Lower lobe of right lung (tissue), 2 donors: ENCODE data around the gene CRYGN. TPM values are rescaled to one million over a fixed set of nuclear protein-coding genes. Genes with fewer than 3 reads are reported as not detected.

Experiments used
- ATAC-seq, 2 donors: fragments of 200-7000 bp; cut with Tn5 transposase; one replicate each; pipeline ENCODE4 v1.9.1; 2020 to 2022; ENCODE audit warnings: mild to moderate bottlenecking in 2 of 2, moderate library complexity in 2 of 2
- DNase-seq: peaks from one replicate; pipeline ENCODE4 v3.0.0-alpha.2; 2020
- H3K27ac ChIP-seq: fragments of 200-600 bp; one replicate; pipeline ENCODE4 v1.8.0; 2022
- H3K27me3 ChIP-seq: fragments of 200-600 bp; one replicate; pipeline ENCODE4 v1.8.0; 2022; ENCODE audit warnings: low read depth
- H3K36me3 ChIP-seq: fragments of 200-600 bp; one replicate; pipeline ENCODE4 v1.8.0; 2022; ENCODE audit warnings: mild to moderate bottlenecking
- H3K4me1 ChIP-seq: fragments of 200-600 bp; one replicate; pipeline ENCODE4 v1.8.0; 2022
- H3K4me3 ChIP-seq: fragments of 200-600 bp; one replicate; pipeline ENCODE4 v1.8.0; 2022; ENCODE audit warnings: mild to moderate bottlenecking
- H3K9me3 ChIP-seq: fragments of 200-600 bp; one replicate; pipeline ENCODE4 v1.8.0; 2022
- CTCF ChIP-seq: fragments of 200-600 bp; IDR thresholded peaks from one replicate; pipeline ENCODE4 v1.8.0; 2022; ENCODE audit warnings: antibody characterized with exemption, mild to moderate bottlenecking
- intact Hi-C: fragments of 100-400 bp; cut with DNase I; formaldehyde crosslinking; loops from one replicate; pipeline ENCODE4 v1.11.0; 2022
- total RNA-seq: library from RNA; stranded (reverse); fragmentation: NEBNext Ultra II Directional; extraction: Animal tissue kit (Norgen Biotek cat#: 25700); gene quantifications from one replicate; pipeline ENCODE4 v1.2.1, GENCODE V29; 2021
- donor health status: DM: no; HTN: yes; CAD: no; lungs with severe emphysema.

Gene CRYGN
- total RNA-seq, 1 donor from 2014 or later = not detected

GRCh38 chr7:151437159-151437553, 2.8 kb downstream of the CRYGN start:
- Histone ChIP-seq H3K9me3 (no peaks in the 10 kb centered on the region), H3K4me3 (no peak overlapping the region), H3K36me3 (no peaks in the 10 kb centered on the region), H3K27ac (peak overlapping the region; percentile 11), H3K4me1 (peaks cover 19% of the 10 kb centered on the region), H3K27me3 (peaks cover 15% of the 10 kb centered on the region)
- no peak for DNase-seq
- intact Hi-C loops = no loop called here
- ATAC-seq = no peak
- no peak for TF ChIP-seq CTCF

DNA sequence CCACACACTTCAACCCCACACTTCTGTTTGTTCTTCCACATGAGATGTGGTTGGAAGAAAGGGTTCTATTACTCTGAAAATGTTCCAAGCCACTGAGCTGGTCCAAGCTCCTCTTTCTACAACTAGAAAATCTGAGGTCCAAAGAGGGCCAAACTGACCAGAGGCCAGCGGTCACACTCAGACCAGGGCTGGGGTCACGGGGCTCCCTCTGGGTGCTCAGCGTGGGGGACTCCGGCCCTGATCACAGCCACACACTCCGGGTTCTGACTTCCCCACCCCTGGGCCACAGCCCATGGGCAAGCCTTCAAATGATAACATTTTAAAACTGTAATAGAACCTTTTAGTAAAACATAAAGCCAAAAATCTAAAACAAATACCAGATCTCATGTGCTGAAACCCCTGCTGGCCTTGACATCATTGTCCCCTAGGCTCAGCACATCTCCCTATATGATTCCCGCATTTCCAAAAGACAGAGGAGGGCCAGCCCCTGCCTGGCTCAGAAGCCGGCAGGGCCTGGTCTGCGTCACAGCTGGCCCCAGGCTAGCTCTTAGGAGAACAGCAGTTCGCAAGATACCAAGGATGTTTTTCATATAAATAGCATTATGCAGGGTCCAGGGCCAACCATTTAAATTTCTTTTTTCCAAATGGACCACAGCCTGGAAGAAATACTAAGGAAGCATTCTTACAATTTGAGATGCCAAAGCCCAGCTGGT, 3.3 kb downstream of the CRYGN start:
- Histone ChIP-seq H3K27me3 (peaks cover 15% of the 10 kb centered on the region), H3K36me3 (no peaks in the 10 kb centered on the region), H3K9me3 (no peaks in the 10 kb centered on the region), H3K4me1 (peaks cover 19% of the 10 kb centered on the region), H3K27ac (peak overlapping the region; percentile 66), H3K4me3 (no peak overlapping the region)
- intact Hi-C loops = no loop called here
- no peak for DNase-seq
- TF ChIP-seq CTCF = no peak
- ATAC-seq = peak in 1 of 2 donors; percentile 12

GRCh38 chr7:151435971-151436370, 4.0 kb downstream of the CRYGN start:
- H3K4me1 ChIP-seq = peaks cover 13% of the 10 kb centered on the region
- no peak for DNase-seq
- TF ChIP-seq CTCF = no peak
- no peaks in the 10 kb centered on the region for H3K36me3 ChIP-seq
- peak overlapping the region; percentile 66 for H3K27ac ChIP-seq
- no peak overlapping the region for H3K4me3 ChIP-seq
- H3K27me3 ChIP-seq = peaks cover 15% of the 10 kb centered on the region
- intact Hi-C loops = no loop called here
- H3K9me3 ChIP-seq = no peaks in the 10 kb centered on the region
- ATAC-seq = no peak

DNA sequence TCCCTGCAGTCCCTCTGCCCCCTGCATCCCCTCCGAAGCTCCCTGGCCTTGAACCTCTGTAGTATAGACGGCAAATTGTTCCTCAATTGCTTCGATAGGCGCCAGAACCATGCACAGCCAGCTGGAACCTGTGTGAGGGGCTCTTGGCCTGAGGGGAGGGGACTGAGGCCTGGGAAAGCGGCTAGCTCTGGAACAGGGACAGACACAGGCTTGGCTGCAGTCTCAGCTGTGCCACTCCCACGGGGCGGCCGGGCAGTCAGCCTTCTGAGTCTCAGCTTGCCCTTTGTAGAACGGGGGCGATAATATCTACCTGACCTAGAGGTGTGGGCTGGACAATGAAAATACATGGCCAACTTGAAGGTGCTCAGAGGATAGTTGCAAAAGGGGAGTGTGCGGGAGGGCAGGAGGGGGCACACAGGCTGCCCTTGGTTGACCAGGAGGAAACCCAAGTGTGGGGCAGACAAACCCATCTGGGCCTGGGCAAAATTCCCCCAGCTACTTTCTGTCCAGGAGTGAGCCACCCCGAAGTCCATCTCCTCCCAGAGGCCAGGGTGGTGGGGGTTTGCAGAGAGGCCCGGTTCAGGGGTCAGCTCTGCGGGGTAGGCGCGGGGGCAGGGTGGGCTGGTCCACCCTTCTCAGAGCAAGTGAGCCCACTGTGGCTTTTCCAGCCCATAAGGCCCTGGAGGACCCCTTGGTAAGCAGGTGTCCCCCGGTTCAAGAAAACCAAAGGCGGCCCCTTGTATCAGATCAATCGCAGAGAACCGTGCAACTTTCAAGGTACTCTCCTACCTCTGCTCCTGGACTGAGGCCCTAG, 4.6 kb downstream of the CRYGN start:
- DNase-seq (no peak), ATAC-seq (no peak)
- Histone ChIP-seq H3K27ac (no peak overlapping the region), H3K36me3 (no peaks in the 10 kb centered on the region), H3K27me3 (peaks cover 15% of the 10 kb centered on the region), H3K4me3 (no peak overlapping the region), H3K9me3 (no peaks in the 10 kb centered on the region), H3K4me1 (peaks cover 10% of the 10 kb centered on the region)
- intact Hi-C loops = no loop called here
- TF ChIP-seq CTCF = no peak

DNA sequence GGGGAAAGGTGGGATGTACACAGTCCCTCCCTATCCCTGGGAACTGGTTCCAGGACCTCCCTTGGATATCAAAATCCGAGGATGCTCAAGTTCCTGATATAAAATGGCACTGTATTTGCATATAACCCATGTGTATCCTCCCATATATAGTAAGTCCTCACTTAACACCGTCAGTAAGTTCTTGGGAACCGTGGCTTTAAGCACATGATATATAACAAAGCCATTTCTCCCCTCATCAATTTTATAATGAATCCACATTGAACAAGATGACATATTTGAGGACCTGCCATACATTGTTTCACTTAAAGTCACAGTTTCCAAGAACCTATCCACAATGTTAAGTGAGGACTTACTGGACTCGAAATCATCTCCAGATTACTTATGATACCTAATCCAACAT, 5.4 kb downstream of the CRYGN start:
- no peak overlapping the region for H3K27ac ChIP-seq

More for the DNA sequence above, 5.4 kb downstream of the CRYGN start:
- Histone ChIP-seq H3K27me3 (peaks cover 9% of the 10 kb centered on the region), H3K9me3 (no peaks in the 10 kb centered on the region), H3K36me3 (no peaks in the 10 kb centered on the region), H3K4me1 (peaks cover 11% of the 10 kb centered on the region), H3K4me3 (no peak overlapping the region)
- no peak for DNase-seq
- TF ChIP-seq CTCF = no peak
- ATAC-seq = no peak
- intact Hi-C loops = no loop called here
